Activated naive CD4-positive, alpha-beta T cell treated with anti-CD3 and anti-CD28 coated beads, Interleukin-2, amount 10 ng/mL, durations not matched to agents 7 days and 5 days (primary cell): ENCODE measurements around the gene RPS6KA5.
"Not testable (repeated sequence)": the region's sequence is repeated elsewhere in the genome, so short reads cannot be mapped to it uniquely, and the experiment has no call there.

Experiments used
- CTCF ChIA-PET: fragments of 350-600 bp; sonication (Branson Sonifier 250); formaldehyde crosslinking; loops from one replicate; lab custom pipeline; 2021; ENCODE audit warnings: antibody characterized with exemption; lab: Charles Lee
- DNase-seq: peaks from one replicate; pipeline ENCODE4 v3.0.0-alpha.2; 2020
- H3K27ac Mint-ChIP-seq: one replicate; pipeline ENCODE4 v1.8.0; 2021; ENCODE audit warnings: mild to moderate bottlenecking, moderate library complexity, mixed read lengths
- H3K27me3 Mint-ChIP-seq: one replicate; pipeline ENCODE4 v1.8.0; 2021; ENCODE audit warnings: mild to moderate bottlenecking, mixed read lengths
- H3K36me3 Mint-ChIP-seq: one replicate; pipeline ENCODE4 v1.8.0; 2021; ENCODE audit warnings: mixed read lengths
- H3K4me1 Mint-ChIP-seq: one replicate; pipeline ENCODE4 v1.8.0; 2021; ENCODE audit warnings: mixed read lengths
- H3K4me3 Mint-ChIP-seq: one replicate; pipeline ENCODE4 v1.8.0; 2021; ENCODE audit warnings: mild to moderate bottlenecking, moderate library complexity, mixed read lengths
- H3K9me3 Mint-ChIP-seq: one replicate; pipeline ENCODE4 v1.8.0; 2021; ENCODE audit warnings: mixed read lengths

Gene RPS6KA5

DNA sequence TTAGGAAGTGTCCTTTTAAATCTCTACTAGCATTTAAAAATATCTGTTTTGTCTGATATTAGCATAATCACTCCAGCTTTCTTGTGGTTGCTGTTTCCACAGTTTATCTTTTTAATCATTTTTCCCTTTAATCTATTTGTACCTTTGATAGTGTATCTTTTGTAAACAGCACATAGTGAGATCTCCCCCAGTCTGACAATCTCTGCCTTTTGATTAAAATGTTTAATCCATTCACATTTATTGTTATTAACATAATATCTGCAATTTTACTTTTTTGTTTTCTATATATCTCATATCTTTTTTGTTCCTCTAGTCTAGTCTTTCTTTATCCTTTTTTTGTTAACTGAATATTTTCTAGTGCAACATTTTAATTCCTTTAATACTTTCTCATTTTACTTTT is 104.2 kb downstream of the RPS6KA5 start:
- CTCF ChIA-PET: no interaction called here
- Mint-ChIP-seq H3K27ac (no peak overlapping the region), H3K4me3 (no peak overlapping the region), H3K36me3 (peaks cover 75% of the 10 kb centered on the region), H3K4me1 (peaks cover 11% of the 10 kb centered on the region), H3K9me3 (peaks cover 37% of the 10 kb centered on the region), H3K27me3 (no peaks in the 10 kb centered on the region)
- no peak for DNase-seq

DNA sequence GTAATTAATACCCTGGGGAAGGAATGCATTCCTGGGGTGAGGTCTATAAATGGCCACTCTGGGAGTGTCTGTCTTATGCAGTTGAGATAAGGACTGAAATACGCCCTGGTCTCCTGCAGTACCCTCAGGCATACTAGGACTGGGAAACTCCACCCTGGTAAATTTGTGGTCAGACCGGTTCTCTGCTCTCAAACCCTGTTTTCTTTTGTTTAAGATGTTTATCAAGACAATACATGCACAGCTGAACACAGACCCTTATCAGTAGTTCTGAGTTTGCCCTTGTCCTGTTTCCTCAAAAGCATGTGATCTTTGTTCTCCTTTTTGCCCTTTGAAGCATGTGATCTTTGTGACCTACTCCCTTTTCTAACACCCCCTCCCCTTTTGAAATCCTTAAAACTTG is 106.8 kb downstream of the RPS6KA5 start:
- Mint-ChIP-seq H3K4me1 (peaks cover 11% of the 10 kb centered on the region), H3K9me3 (peaks cover 35% of the 10 kb centered on the region), H3K36me3 (peaks cover 66% of the 10 kb centered on the region)
- DNase-seq, CTCF ChIA-PET, H3K4me3 Mint-ChIP-seq, H3K27ac Mint-ChIP-seq, H3K27me3 Mint-ChIP-seq: not testable (repeated sequence)

DNA sequence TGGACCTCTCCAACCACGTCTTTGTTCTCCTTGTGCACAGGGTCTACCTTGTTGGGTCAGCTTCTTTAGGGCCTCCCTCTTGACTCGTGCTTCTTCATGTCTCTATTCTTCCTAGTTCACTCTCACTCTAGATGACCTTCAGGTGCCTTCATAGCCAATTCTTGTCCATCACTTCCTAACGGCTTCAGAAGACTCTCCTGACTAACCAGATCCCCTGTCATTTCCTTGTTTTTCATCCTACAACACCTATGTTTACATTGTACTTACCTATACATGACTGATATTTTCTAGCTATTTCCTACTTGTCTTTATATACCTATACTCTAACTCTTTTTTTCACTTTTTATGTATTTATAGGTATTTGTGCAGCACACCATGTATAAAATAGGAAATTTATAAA is 117.1 kb downstream of the RPS6KA5 start:
- DNase-seq: no peak
- H3K36me3 Mint-ChIP-seq: peaks cover 66% of the 10 kb centered on the region
- CTCF ChIA-PET: no interaction called here

GRCh38 chr14:90942511-90942910 is 117.9 kb downstream of the RPS6KA5 start:
- no peak for DNase-seq
- Mint-ChIP-seq H3K27me3 (no peaks in the 10 kb centered on the region), H3K27ac (no peak overlapping the region), H3K4me1 (no peaks in the 10 kb centered on the region), H3K4me3 (no peak overlapping the region), H3K9me3 (peaks cover 29% of the 10 kb centered on the region), H3K36me3 (peaks cover 75% of the 10 kb centered on the region)
- CTCF ChIA-PET: no interaction called here

More for the DNA sequence above, 117.1 kb downstream of the RPS6KA5 start:
- no peaks in the 10 kb centered on the region for H3K4me1 Mint-ChIP-seq
- no peaks in the 10 kb centered on the region for H3K27me3 Mint-ChIP-seq
- H3K4me3 Mint-ChIP-seq: no peak overlapping the region
- H3K9me3 Mint-ChIP-seq: peaks cover 25% of the 10 kb centered on the region
- no peak overlapping the region for H3K27ac Mint-ChIP-seq

- peaks cover 34% of the 10 kb centered on the region for H3K9me3 Mint-ChIP-seq
- H3K4me1 Mint-ChIP-seq: no peaks in the 10 kb centered on the region
- CTCF ChIA-PET: no interaction called here
- H3K27ac Mint-ChIP-seq: no peak overlapping the region
- no peak overlapping the region for H3K4me3 Mint-ChIP-seq
- H3K27me3 Mint-ChIP-seq: no peaks in the 10 kb centered on the region
- no peak for DNase-seq
- H3K36me3 Mint-ChIP-seq: peaks cover 80% of the 10 kb centered on the region
Measured at GRCh38 chr14:90941706-90942105, 118.7 kb downstream of the RPS6KA5 start.

DNA sequence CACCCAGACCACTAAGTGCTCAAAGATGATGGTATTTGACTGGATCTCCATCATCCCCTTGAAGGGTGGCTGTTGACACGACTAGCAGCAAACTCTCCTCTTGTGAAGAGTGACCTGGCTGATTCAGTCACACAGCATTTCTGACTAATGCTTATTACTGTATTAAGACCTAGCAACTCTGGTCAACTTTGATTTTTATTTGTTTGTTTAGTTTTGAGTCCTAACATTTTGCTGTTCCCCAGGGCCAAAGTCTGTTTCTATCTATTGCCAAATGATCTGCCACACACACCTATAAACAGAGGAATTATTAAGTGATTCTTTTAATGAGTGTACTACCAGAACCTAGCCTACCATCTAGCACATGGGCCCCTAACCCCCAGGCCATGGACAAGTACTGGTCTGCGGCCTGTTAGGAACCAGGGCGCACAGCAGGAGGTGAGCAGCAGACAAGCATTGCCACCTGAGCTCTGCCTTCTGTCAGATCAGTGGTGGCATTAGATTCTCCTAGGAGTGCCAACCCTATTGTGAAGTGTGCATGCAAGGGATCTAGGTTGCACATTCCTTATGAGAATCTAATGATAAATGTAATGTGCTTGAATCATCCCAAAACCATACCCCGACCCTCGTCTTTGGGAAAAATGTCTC is 120.0 kb downstream of the RPS6KA5 start:
- Mint-ChIP-seq H3K36me3 (peaks cover 74% of the 10 kb centered on the region), H3K4me1 (no peaks in the 10 kb centered on the region), H3K27ac (no peak overlapping the region), H3K9me3 (peaks cover 34% of the 10 kb centered on the region), H3K27me3 (no peaks in the 10 kb centered on the region), H3K4me3 (no peak overlapping the region)
- DNase-seq: no peak
- CTCF ChIA-PET: no interaction called here

GRCh38 chr14:90939252-90939795 is 121.1 kb downstream of the RPS6KA5 start:
- H3K27me3 Mint-ChIP-seq, DNase-seq, H3K27ac Mint-ChIP-seq, H3K4me1 Mint-ChIP-seq, CTCF ChIA-PET, H3K4me3 Mint-ChIP-seq: not testable (repeated sequence)
- Mint-ChIP-seq H3K9me3 (peaks cover 34% of the 10 kb centered on the region), H3K36me3 (peaks cover 70% of the 10 kb centered on the region)

- CTCF ChIA-PET: no interaction called here
- Mint-ChIP-seq H3K27ac (no peak overlapping the region), H3K4me3 (no peak overlapping the region), H3K4me1 (no peaks in the 10 kb centered on the region), H3K36me3 (peaks cover 65% of the 10 kb centered on the region), H3K27me3 (no peaks in the 10 kb centered on the region), H3K9me3 (peaks cover 34% of the 10 kb centered on the region)
- DNase-seq: no peak
Measured at GRCh38 chr14:90938615-90939014, 121.8 kb downstream of the RPS6KA5 start.

- Mint-ChIP-seq H3K4me3 (no peak overlapping the region), H3K27ac (no peak overlapping the region), H3K9me3 (peaks cover 34% of the 10 kb centered on the region), H3K36me3 (peaks cover 53% of the 10 kb centered on the region), H3K27me3 (no peaks in the 10 kb centered on the region), H3K4me1 (no peaks in the 10 kb centered on the region)
- DNase-seq: no peak
- CTCF ChIA-PET: no interaction called here
Measured at GRCh38 chr14:90936757-90937440, 123.5 kb downstream of the RPS6KA5 start.

DNA sequence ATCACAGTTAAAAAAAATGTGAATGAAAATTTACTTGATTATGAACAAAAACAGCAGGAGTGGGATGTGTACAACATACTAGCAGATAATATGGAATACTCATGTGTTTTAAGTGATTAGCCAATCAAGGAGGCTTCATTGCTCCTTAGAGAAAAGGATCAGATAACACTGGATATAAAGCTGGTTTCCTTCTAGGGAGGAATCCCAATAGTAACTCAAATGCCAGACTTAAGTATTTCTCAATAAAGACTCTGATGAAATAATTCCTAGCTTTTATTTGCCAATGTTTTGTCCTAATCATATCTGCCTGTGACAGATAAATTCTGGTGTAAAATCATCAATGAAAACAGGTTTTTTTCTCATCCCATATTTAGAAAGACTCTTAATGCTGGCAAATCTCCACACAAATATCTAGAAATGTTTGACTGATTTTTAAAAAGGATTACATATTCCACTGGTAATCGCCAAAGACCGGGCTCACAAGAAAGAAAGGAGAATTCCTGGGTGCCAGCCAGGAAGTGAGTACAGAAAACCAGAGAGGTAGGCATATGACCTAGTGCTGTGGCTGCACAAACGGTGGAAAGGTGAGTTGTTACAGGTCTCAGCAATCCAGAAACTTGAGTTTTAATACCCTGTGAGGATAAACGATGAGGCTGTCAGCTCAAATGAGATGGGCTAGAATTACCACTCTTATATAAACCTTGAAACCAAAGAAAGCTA is 135.7 kb downstream of the RPS6KA5 start:
- CTCF ChIA-PET: interaction anchor here (1.4 kb wide), 1 partner anchor 22 kb away, joined by 3 read pairs; no protein-coding TSS in a partner anchor
- Mint-ChIP-seq H3K27ac (no peak overlapping the region), H3K36me3 (peaks cover 30% of the 10 kb centered on the region), H3K27me3 (no peaks in the 10 kb centered on the region), H3K9me3 (no peaks in the 10 kb centered on the region), H3K4me3 (no peak overlapping the region), H3K4me1 (no peaks in the 10 kb centered on the region)
- DNase-seq: no peak

- Mint-ChIP-seq H3K36me3 (peaks cover 54% of the 10 kb centered on the region), H3K27me3 (no peaks in the 10 kb centered on the region), H3K4me3 (no peak overlapping the region), H3K27ac (no peak overlapping the region), H3K4me1 (no peaks in the 10 kb centered on the region), H3K9me3 (no peaks in the 10 kb centered on the region)
- CTCF ChIA-PET: interaction anchor here (1.3 kb wide), 1 partner anchor 13 kb away, joined by 3 read pairs; no protein-coding TSS in a partner anchor
- no peak for DNase-seq
Measured at GRCh38 chr14:90922141-90922540, 138.3 kb downstream of the RPS6KA5 start.

- Mint-ChIP-seq H3K27ac (peak overlapping the region; percentile 1), H3K4me1 (peaks cover 23% of the 10 kb centered on the region), H3K9me3 (no peaks in the 10 kb centered on the region), H3K4me3 (no peak overlapping the region), H3K27me3 (no peaks in the 10 kb centered on the region), H3K36me3 (peaks cover 44% of the 10 kb centered on the region)
- CTCF ChIA-PET: interaction anchor here (1.0 to 1.6 kb wide), 2 partner anchors 8 to 262 kb away, joined by 3 to 4 read pairs; no protein-coding TSS in a partner anchor
- no peak for DNase-seq
Measured at GRCh38 chr14:90911121-90911520, 149.3 kb downstream of the RPS6KA5 start.

GRCh38 chr14:90907178-90907577 is 153.3 kb downstream of the RPS6KA5 start:
- Mint-ChIP-seq H3K27ac (peak overlapping the region; percentile 4), H3K36me3 (peaks cover 45% of the 10 kb centered on the region), H3K4me1 (peaks cover 33% of the 10 kb centered on the region), H3K9me3 (no peaks in the 10 kb centered on the region), H3K27me3 (no peaks in the 10 kb centered on the region), H3K4me3 (no peak overlapping the region)
- DNase-seq: no peak
- CTCF ChIA-PET: interaction anchor here (0.6 kb wide), 1 partner anchor 266 kb away, joined by 3 read pairs; no protein-coding TSS in a partner anchor

DNA sequence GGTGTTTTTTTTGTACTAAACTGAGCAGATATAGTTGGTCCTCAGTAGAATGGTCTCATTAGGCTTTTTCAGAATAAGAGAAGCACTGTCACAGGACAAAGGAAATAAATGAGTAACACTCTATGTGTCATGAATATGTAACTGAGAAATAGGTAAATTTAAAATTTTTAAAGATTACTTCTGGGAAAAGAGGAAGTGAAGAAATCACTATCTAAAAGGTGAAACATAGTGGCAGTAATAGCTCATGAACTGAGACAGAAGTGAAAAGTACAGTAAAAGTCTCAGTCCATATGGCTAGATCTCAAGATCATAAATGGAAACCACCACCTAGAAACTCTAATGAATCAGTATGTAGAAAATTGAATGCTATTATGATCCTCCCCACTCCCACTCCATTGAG is 154.9 kb downstream of the RPS6KA5 start:
- Mint-ChIP-seq H3K36me3 (peaks cover 33% of the 10 kb centered on the region), H3K27me3 (no peaks in the 10 kb centered on the region), H3K4me1 (peaks cover 28% of the 10 kb centered on the region), H3K27ac (no peak overlapping the region), H3K9me3 (no peaks in the 10 kb centered on the region), H3K4me3 (no peak overlapping the region)
- CTCF ChIA-PET: interaction anchor here (1.3 to 7.9 kb wide), 2 partner anchors 262 to 269 kb away, joined by 4 to 161 read pairs; no protein-coding TSS in a partner anchor
- no peak for DNase-seq
